Type B pancreatic cell (in vitro differentiated cells): ENCODE data around the gene SMAD1. TPM values are rescaled to one million over a fixed set of nuclear protein-coding genes. Genes with fewer than 3 reads are reported as not detected.

ENCODE experiments used
- DNase-seq: peaks from one replicate; pipeline ENCODE4 v3.0.0; 2021; ENCODE audit warnings: mixed read lengths; ENCODE audit not compliant: unreplicated experiment; ENCODE audit errors: extremely low spot score
- H3K27ac Mint-ChIP-seq: 2 replicates; pipeline ENCODE4 v1.8.0; 2021; ENCODE audit warnings: mild to moderate bottlenecking, mixed read lengths
- H3K27me3 Mint-ChIP-seq: 2 replicates; pipeline ENCODE4 v1.8.0; 2021; ENCODE audit warnings: mixed read lengths
- H3K36me3 Mint-ChIP-seq: 2 replicates; pipeline ENCODE4 v1.8.0; 2021; ENCODE audit warnings: mixed read lengths
- H3K4me1 Mint-ChIP-seq: one replicate; pipeline ENCODE4 v1.8.0; 2021; ENCODE audit warnings: mixed read lengths; ENCODE audit not compliant: unreplicated experiment
- H3K4me3 Mint-ChIP-seq: 2 replicates; pipeline ENCODE4 v1.8.0; 2021; ENCODE audit warnings: mild to moderate bottlenecking, mixed read lengths
- H3K9me3 Mint-ChIP-seq: 2 replicates; pipeline ENCODE4 v1.8.0; 2021; ENCODE audit warnings: mixed read lengths
- CTCF ChIP-seq: fragments of 200-600 bp; sonication (generic); conservative IDR thresholded peaks from 2 replicates; pipeline ENCODE4 v1.5.0; 2021; ENCODE audit warnings: antibody characterized with exemption, mild to moderate bottlenecking
- total RNA-seq: library from RNA; stranded (reverse); gene quantifications from 2 replicates; pipeline ENCODE4 v1.2.1, GENCODE V29; 2021; ENCODE audit warnings: low replicate concordance

Gene SMAD1
- total RNA-seq, 1 donor from 2014 or later = 32.0 TPM

- Mint-ChIP-seq H3K27me3 (no peaks in the 10 kb centered on the region), H3K4me1 (no peaks in the 10 kb centered on the region), H3K36me3 (peaks cover 39% of the 10 kb centered on the region), H3K9me3 (no peaks in the 10 kb centered on the region), H3K27ac (no peak overlapping the region), H3K4me3 (no peak overlapping the region)
- TF ChIP-seq CTCF = no peak
- no peak for DNase-seq
Measured at GRCh38 chr4:145553375-145553774, 71.7 kb downstream of the SMAD1 start.

GRCh38 chr4:145554691-145555090 is 73.0 kb downstream of the SMAD1 start:
- H3K36me3 Mint-ChIP-seq = peaks cover 40% of the 10 kb centered on the region
- no peaks in the 10 kb centered on the region for H3K9me3 Mint-ChIP-seq
- no peaks in the 10 kb centered on the region for H3K4me1 Mint-ChIP-seq
- TF ChIP-seq CTCF = no peak
- no peaks in the 10 kb centered on the region for H3K27me3 Mint-ChIP-seq
- H3K27ac Mint-ChIP-seq = peak overlapping the region; percentile 47
- H3K4me3 Mint-ChIP-seq = peak overlapping the region; percentile 8
- DNase-seq = no peak

- Mint-ChIP-seq H3K27me3 (no peaks in the 10 kb centered on the region), H3K4me3 (no peak overlapping the region), H3K27ac (no peak overlapping the region), H3K9me3 (peaks cover 4% of the 10 kb centered on the region), H3K4me1 (no peaks in the 10 kb centered on the region), H3K36me3 (peaks cover 41% of the 10 kb centered on the region)
- peak; percentile 86 for TF ChIP-seq CTCF
- no peak for DNase-seq
Measured at GRCh38 chr4:145557720-145558119, 76.1 kb downstream of the SMAD1 start.

- no peak for TF ChIP-seq CTCF
- Mint-ChIP-seq H3K27me3 (no peaks in the 10 kb centered on the region), H3K36me3 (peaks cover 21% of the 10 kb centered on the region), H3K27ac (no peak overlapping the region), H3K4me1 (no peaks in the 10 kb centered on the region), H3K9me3 (peaks cover 4% of the 10 kb centered on the region), H3K4me3 (no peak overlapping the region)
- no peak for DNase-seq
Measured at GRCh38 chr4:145563293-145563985, 81.8 kb downstream of the SMAD1 start.

- peaks cover 12% of the 10 kb centered on the region for H3K9me3 Mint-ChIP-seq
- no peaks in the 10 kb centered on the region for H3K27me3 Mint-ChIP-seq
- no peak overlapping the region for H3K4me3 Mint-ChIP-seq
- H3K4me1 Mint-ChIP-seq = no peaks in the 10 kb centered on the region
- no peak for TF ChIP-seq CTCF
- DNase-seq = no peak
- peaks cover 14% of the 10 kb centered on the region for H3K36me3 Mint-ChIP-seq
- no peak overlapping the region for H3K27ac Mint-ChIP-seq
Measured at GRCh38 chr4:145564540-145564939, 82.9 kb downstream of the SMAD1 start.
